ENCODE data around the gene PPHLN1.

GRCh38 chr12:42365486-42365885 lies 39.5 kb downstream of the PPHLN1 start:
- TF ChIP-seq CTCF (IDR thresholded peaks at IDR 0.05) (no peak), POLR2A (IDR thresholded peaks at IDR 0.05) (no peak), POLR2AphosphoS5 (IDR thresholded peaks at IDR 0.05) (no peak), EP300 (IDR thresholded peaks at IDR 0.05) (no peak)
